A673 (cell line): ENCODE data around the gene XRCC1. TPM values are rescaled to one million over a fixed set of nuclear protein-coding genes. Genes with fewer than 3 reads are reported as not detected.
A peak's percentile ranks its signal among the peaks of the same experiment; 100 is the strongest.

ENCODE experiments used
- BruUV-seq: library from RNA; stranded (reverse); fragments of 400-500 nt; replicated peaks from 2 replicates; lab custom pipeline; 2021; lab: Mats Ljungman, UMichigan
- CTCF ChIA-PET: fragments of 300-600 bp; sonication (Branson Sonifier 250); formaldehyde crosslinking; loops from one replicate; lab custom pipeline; 2022; ENCODE audit warnings: antibody characterized with exemption; lab: Charles Lee
- POLR2A ChIA-PET: fragments of 300-600 bp; sonication (Branson Sonifier 250); formaldehyde crosslinking; loops from one replicate; lab custom pipeline; 2022; ENCODE audit warnings: antibody characterized with exemption; ENCODE audit not compliant: low non-redundant PET; lab: Charles Lee
- DNase-seq: peaks from one replicate; pipeline ENCODE4 v3.0.0-alpha.2; 2015; ENCODE audit warnings: low spot score
- H3K27ac ChIP-seq: fragments of 200-600 bp; sonication (generic); 2 replicates; pipeline ENCODE4 v1.5.1; 2016; ENCODE audit warnings: mixed run types, low read depth, mild to moderate bottlenecking, mixed read lengths, antibody characterized with exemption, low read length; ENCODE audit not compliant: poor library complexity, severe bottlenecking
- H3K27me3 ChIP-seq: fragments of 200-600 bp; sonication (generic); replicated peaks from 2 replicates; pipeline ENCODE4 v1.6.1; 2017; ENCODE audit warnings: mixed run types, low read depth, mild to moderate bottlenecking, mixed read lengths, antibody characterized with exemption, low read length; ENCODE audit not compliant: insufficient read depth, poor library complexity
- H3K36me3 ChIP-seq: fragments of 200-600 bp; sonication (generic); 2 replicates; pipeline ENCODE4 v1.6.1; 2016; ENCODE audit warnings: mixed run types, mild to moderate bottlenecking, mixed read lengths, antibody characterized with exemption, low read length; ENCODE audit not compliant: insufficient read depth, poor library complexity, severe bottlenecking
- H3K4me1 ChIP-seq: fragments of 200-600 bp; sonication (generic); 2 replicates; pipeline ENCODE4 v1.6.1; 2017; ENCODE audit warnings: mixed run types, mild to moderate bottlenecking, mixed read lengths, antibody characterized with exemption, low read length; ENCODE audit not compliant: insufficient read depth, poor library complexity, severe bottlenecking
- H3K4me3 ChIP-seq: fragments of 200-600 bp; sonication (generic); 2 replicates; pipeline ENCODE4 v1.5.1; 2016; ENCODE audit warnings: low read depth, mixed run types, mild to moderate bottlenecking, mixed read lengths, low read length; ENCODE audit not compliant: poor library complexity, severe bottlenecking
- H3K9me3 ChIP-seq: fragments of 200-600 bp; sonication (generic); 2 replicates; pipeline ENCODE4 v1.6.1; 2016; ENCODE audit warnings: mixed run types, low read depth, mild to moderate bottlenecking, mixed read lengths, antibody characterized with exemption, low read length; ENCODE audit not compliant: poor library complexity, severe bottlenecking
- EZH2 ChIP-seq: fragments of 200-600 bp; sonication (generic); IDR thresholded peaks from 2 replicates; pipeline ENCODE4 v1.6.1; 2017; ENCODE audit warnings: borderline replicate concordance, low read depth, mild to moderate bottlenecking, mixed read lengths, antibody characterized with exemption, low read length; ENCODE audit not compliant: poor library complexity, severe bottlenecking
- intact Hi-C: fragments of 100-400 bp; cut with micrococcal nuclease; formaldehyde crosslinking; loops from one replicate; pipeline ENCODE4 v1.10.0; 2022; ENCODE audit not compliant: unreplicated experiment
- total RNA-seq: library from RNA; stranded (reverse); gene quantifications from 2 replicates; pipeline ENCODE4 v1.2.3, GENCODE V29; 2021
- TF ChIP-seq, protein P1 (sequence below): fragments of 300-800, 200-600 bp; sonication (generic); conservative IDR thresholded peaks from 2 replicates; pipeline ENCODE4 v1.5.1; 2017; ENCODE audit warnings: low read depth, mild to moderate bottlenecking, antibody characterized with exemption, low read length, moderate library complexity, mixed read lengths

Gene XRCC1
- total RNA-seq, 1 experiment from 2014 or later = 69.4 TPM

DNA sequence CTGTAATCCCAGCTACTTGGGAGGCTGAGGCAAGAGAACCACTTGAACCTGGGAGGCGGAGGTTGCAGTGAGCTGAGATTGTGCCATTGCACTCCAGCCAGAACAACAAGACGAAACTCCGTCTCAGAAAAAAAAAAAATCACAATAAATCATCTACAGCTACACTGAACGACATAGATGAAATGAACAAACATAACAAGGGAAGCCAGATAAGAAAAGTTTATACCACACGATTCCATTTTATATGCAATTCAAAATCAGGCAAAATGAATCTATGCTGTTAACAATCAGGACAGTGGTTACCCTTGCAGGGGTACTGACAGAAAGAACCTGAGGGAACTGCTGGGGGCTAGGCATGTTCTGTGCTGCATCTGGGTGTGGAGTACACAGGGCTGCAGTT, 5.7 kb downstream of the XRCC1 start:
- DNase-seq = no peak
- ChIA-PET CTCF (interaction anchor here (0.7 kb wide), 1 partner anchor 13 kb away, joined by 3 read pairs; no protein-coding TSS in a partner anchor), POLR2A (no interaction called here)
- Histone ChIP-seq H3K36me3 (peaks cover 4% of the 10 kb centered on the region), H3K4me1 (peaks cover 18% of the 10 kb centered on the region), H3K27ac (no peak overlapping the region), H3K4me3 (no peak overlapping the region), H3K9me3 (no peaks in the 10 kb centered on the region), H3K27me3 (no peaks in the 10 kb centered on the region)
- BruUV-seq = no TSS peak
- no peak for TF ChIP-seq EZH2
- TF ChIP-seq, protein P1, sequence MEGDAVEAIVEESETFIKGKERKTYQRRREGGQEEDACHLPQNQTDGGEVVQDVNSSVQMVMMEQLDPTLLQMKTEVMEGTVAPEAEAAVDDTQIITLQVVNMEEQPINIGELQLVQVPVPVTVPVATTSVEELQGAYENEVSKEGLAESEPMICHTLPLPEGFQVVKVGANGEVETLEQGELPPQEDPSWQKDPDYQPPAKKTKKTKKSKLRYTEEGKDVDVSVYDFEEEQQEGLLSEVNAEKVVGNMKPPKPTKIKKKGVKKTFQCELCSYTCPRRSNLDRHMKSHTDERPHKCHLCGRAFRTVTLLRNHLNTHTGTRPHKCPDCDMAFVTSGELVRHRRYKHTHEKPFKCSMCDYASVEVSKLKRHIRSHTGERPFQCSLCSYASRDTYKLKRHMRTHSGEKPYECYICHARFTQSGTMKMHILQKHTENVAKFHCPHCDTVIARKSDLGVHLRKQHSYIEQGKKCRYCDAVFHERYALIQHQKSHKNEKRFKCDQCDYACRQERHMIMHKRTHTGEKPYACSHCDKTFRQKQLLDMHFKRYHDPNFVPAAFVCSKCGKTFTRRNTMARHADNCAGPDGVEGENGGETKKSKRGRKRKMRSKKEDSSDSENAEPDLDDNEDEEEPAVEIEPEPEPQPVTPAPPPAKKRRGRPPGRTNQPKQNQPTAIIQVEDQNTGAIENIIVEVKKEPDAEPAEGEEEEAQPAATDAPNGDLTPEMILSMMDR = no peak
- intact Hi-C loops = no loop called here

DNA sequence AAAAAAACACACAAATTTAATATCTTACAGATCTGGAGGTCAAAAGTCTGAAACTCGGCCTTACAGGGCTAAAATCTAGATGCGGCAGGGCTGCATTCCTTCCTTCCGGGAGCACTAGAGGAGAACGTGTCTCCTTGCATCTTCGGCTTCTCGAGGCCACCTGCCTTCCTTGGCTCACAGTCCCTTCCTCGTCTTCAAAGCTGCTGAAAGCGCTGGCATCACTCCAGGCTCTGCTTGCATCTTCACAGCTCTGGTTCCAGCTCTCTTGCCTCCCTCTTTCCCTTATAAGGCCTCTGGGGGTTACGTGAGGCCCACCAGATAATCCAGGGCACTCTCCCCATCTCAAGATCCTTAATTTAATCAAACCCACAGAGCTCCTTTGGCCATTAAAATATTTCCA, 10.5 kb downstream of the XRCC1 start:
- no TSS peak for BruUV-seq
- POLR2A ChIA-PET = no interaction called here

DNA sequence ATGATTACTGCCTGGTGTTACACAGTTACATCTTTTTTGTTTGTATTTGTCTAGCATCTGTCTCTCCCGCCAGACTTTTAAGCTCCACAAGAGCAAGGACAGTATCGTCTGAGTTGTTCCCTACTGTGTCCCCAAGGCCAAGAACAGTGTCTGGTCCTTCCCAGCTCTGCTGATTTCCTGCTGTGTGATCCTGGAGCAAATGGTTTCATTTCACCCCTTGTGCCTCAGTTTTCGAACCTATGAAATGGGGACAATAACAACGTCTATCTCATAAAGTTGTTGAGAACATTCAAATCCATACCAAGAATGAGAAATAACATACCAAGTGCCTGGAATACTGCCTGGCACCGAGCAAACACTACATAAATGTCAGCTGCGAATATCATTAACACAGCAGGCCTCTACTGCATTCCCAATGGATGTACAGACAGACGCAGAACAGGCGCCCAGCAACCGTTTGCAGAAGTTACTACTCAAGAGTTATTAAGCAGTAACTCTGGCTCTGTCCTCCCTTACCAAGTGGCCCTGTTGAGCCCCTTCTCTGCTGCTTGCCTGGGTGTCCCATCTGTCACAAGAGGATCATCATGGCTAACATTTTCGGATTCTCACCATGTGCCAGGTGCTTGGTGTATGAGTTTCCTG, 11.4 kb downstream of the XRCC1 start:
- CTCF ChIA-PET = no interaction called here
- H3K27me3 ChIP-seq = no peaks in the 10 kb centered on the region
- no peak for DNase-seq
- no peaks in the 10 kb centered on the region for H3K9me3 ChIP-seq
- peaks cover 16% of the 10 kb centered on the region for H3K36me3 ChIP-seq
- POLR2A ChIA-PET = no interaction called here
- peaks cover 40% of the 10 kb centered on the region for H3K4me1 ChIP-seq
- peak overlapping the region; percentile 86 for H3K27ac ChIP-seq
- no peak for TF ChIP-seq EZH2
- TF ChIP-seq, protein P1 = no peak
- BruUV-seq = no TSS peak
- no peak overlapping the region for H3K4me3 ChIP-seq
- intact Hi-C loops = no loop called here

More for the DNA sequence above, 10.5 kb downstream of the XRCC1 start:
- Histone ChIP-seq H3K4me3 (no peak overlapping the region), H3K9me3 (no peaks in the 10 kb centered on the region), H3K27me3 (no peaks in the 10 kb centered on the region), H3K36me3 (peaks cover 16% of the 10 kb centered on the region), H3K4me1 (peaks cover 40% of the 10 kb centered on the region), H3K27ac (peak overlapping the region; percentile 86)
- TF ChIP-seq, protein P1 = no peak
- TF ChIP-seq EZH2 = no peak
- intact Hi-C loops = no loop called here
- DNase-seq = peak; percentile 63
- CTCF ChIA-PET = interaction anchor here (0.9 to 1.2 kb wide), 2 partner anchors 9 to 30 kb away, joined by 3 to 9 read pairs; no protein-coding TSS in a partner anchor
